NCI-H2171 treated with DMSO at 0.1 percent for 48 hours (cell line): ENCODE measurements around the gene KCNQ1OT1.
"Not testable (repeated sequence)": the region's sequence is repeated elsewhere in the genome, so short reads cannot be mapped to it uniquely, and the experiment has no call there.

Source experiments
- DNase-seq: peaks from one replicate; lab custom pipeline; 2025; lab: John Stamatoyannopoulos, UW

The KCNQ1OT1 gene

GRCh38 chr11:2652333-2653197, 47.2 kb downstream of the KCNQ1OT1 start:
- no peak for DNase-seq

- no peak for DNase-seq
Measured at GRCh38 chr11:2651826-2652271, 47.9 kb downstream of the KCNQ1OT1 start.

GRCh38 chr11:2651054-2651617, 48.7 kb downstream of the KCNQ1OT1 start:
- DNase-seq = no peak

GRCh38 chr11:2650343-2650867, 49.4 kb downstream of the KCNQ1OT1 start:
- no peak for DNase-seq

- no peak for DNase-seq
Measured at GRCh38 chr11:2649848-2650247, 49.9 kb downstream of the KCNQ1OT1 start.

GRCh38 chr11:2649400-2649799, 50.4 kb downstream of the KCNQ1OT1 start:
- no peak for DNase-seq

GRCh38 chr11:2647953-2648352, 51.8 kb downstream of the KCNQ1OT1 start:
- no peak for DNase-seq

- no peak for DNase-seq
Measured at GRCh38 chr11:2647167-2647566, 52.6 kb downstream of the KCNQ1OT1 start.

GRCh38 chr11:2645779-2646118, 54.0 kb downstream of the KCNQ1OT1 start:
- no peak for DNase-seq

GRCh38 chr11:2644844-2645778, 54.7 kb downstream of the KCNQ1OT1 start:
- no peak for DNase-seq

- DNase-seq = no peak
Measured at GRCh38 chr11:2643746-2644145, 56.0 kb downstream of the KCNQ1OT1 start.

GRCh38 chr11:2641623-2642022, 58.2 kb downstream of the KCNQ1OT1 start:
- no peak for DNase-seq

- DNase-seq = not testable (repeated sequence)
Measured at GRCh38 chr11:2639763-2640162, 60.0 kb downstream of the KCNQ1OT1 start.

- no peak for DNase-seq
Measured at GRCh38 chr11:2631161-2631560, 68.6 kb downstream of the KCNQ1OT1 start.

GRCh38 chr11:2630679-2631078, 69.1 kb downstream of the KCNQ1OT1 start:
- DNase-seq = no peak

- DNase-seq = no peak
Measured at GRCh38 chr11:2625183-2625582, 74.6 kb downstream of the KCNQ1OT1 start.

- no peak for DNase-seq
Measured at GRCh38 chr11:2621894-2622293, 77.9 kb downstream of the KCNQ1OT1 start.

- no peak for DNase-seq
Measured at GRCh38 chr11:2612884-2613571, 86.8 kb downstream of the KCNQ1OT1 start.

- DNase-seq = no peak
Measured at GRCh38 chr11:2609345-2609744, 90.4 kb downstream of the KCNQ1OT1 start.

GRCh38 chr11:2599561-2600189, 100.1 kb downstream of the KCNQ1OT1 start:
- no peak for DNase-seq

GRCh38 chr11:2595204-2595603, 104.6 kb downstream of the KCNQ1OT1 start:
- DNase-seq = no peak
